ENCODE data around the gene PSD.
A peak's percentile ranks its signal among the peaks of the same experiment; 100 is the strongest.

Gene PSD

GRCh38 chr10:102394079-102394800 is 24.3 kb downstream of the PSD start (continued):
- TF ChIP-seq ZNF513 (tag by site-specific recombination; IDR thresholded peaks at IDR 0.05) (peak; percentile 50; the same call in 1 of the 2 replicates), ZNF274 (IDR thresholded peaks at IDR 0.05; ENCODE audit: low read length) (no peak), ZNF274 (tag by site-specific recombination; IDR thresholded peaks at IDR 0.05; ENCODE audit: borderline replicate concordance) (no peak), YY2 (tag by site-specific recombination; IDR thresholded peaks at IDR 0.05) (no peak), ZNF23 (tag by site-specific recombination; IDR thresholded peaks at IDR 0.05; ENCODE audit: borderline replicate concordance) (no peak), ZBTB10 (tag by site-specific recombination; IDR thresholded peaks at IDR 0.05) (peak; percentile 100), ZIC2 (tag by site-specific recombination; IDR thresholded peaks at IDR 0.05) (peak; percentile 87), ZNF114 (tag by site-specific recombination; IDR thresholded peaks at IDR 0.05) (no peak), ZNF433 (tag by site-specific recombination; IDR thresholded peaks at IDR 0.05; ENCODE audit: low read depth) (no peak)

- ChIA-PET POLR2A (interaction anchor here (1.1 to 2.4 kb wide), 3 partner anchors 27 to 85 kb away, joined by 3 to 8 read pairs (median 5); partner anchors contain the start of genes CUEDC2 and FBXL15), CTCF (interaction anchor here (0.6 to 4.5 kb wide), 33 partner anchors 10 to 1072 kb away, joined by 3 to 57 read pairs (median 4); partner anchors contain the start of genes CUEDC2 and FBXL15)
- Histone ChIP-seq H3K4me1 (ENCODE audit: control insufficient read depth, insufficient read depth, low read length) (peaks cover 5% of the 10 kb centered on the region; the same call in 1 of the 2 replicates), H3K9me3 (ENCODE audit: control insufficient read depth, insufficient read depth, low read depth, low read length) (no peaks in the 10 kb centered on the region), H3K4me3 (ENCODE audit: low read depth, low read length) (peak overlapping the region; percentile 58), H3K27ac (ENCODE audit: extremely low read depth, low read depth, low read length) (no peak overlapping the region; the same call in 1 of the 2 replicates), H3K36me3 (ENCODE audit: control insufficient read depth in 2 of 2, insufficient read depth in 1 of 2, low read length in 2 of 2) (peaks cover 0 to 11% of the 10 kb centered on the region in 2 experiments; a peak in 1 of 3 replicates)
- 0 out of 2 replicates have a peak, but pooled peaks have one; percentile 6 for TF ChIP-seq ZNF623 (tag by site-specific recombination; IDR thresholded peaks at IDR 0.05)
- no peak for TF ChIP-seq GLI4 (tag by site-specific recombination; IDR thresholded peaks at IDR 0.05)
Measured at GRCh38 chr10:102393411-102394078, 25.0 kb downstream of the PSD start.

GRCh38 chr10:102392306-102392705 is 26.3 kb downstream of the PSD start:
- no peak overlapping the region for H3K4me3 ChIP-seq (ENCODE audit: low read depth, low read length)
- peaks cover 5% of the 10 kb centered on the region; the same call in 1 of the 2 replicates for H3K4me1 ChIP-seq (ENCODE audit: control insufficient read depth, insufficient read depth, low read length)
- no peaks in the 10 kb centered on the region for H3K9me3 ChIP-seq (ENCODE audit: control insufficient read depth, insufficient read depth, low read depth, low read length)
- H3K27ac ChIP-seq (ENCODE audit: extremely low read depth, low read depth, low read length), result no peak overlapping the region
- no peak for TF ChIP-seq ZNF660 (tag by site-specific recombination; IDR thresholded peaks at IDR 0.05)
- TF ChIP-seq ZNF140 (tag by site-specific recombination; IDR thresholded peaks at IDR 0.05), result no peak
- no peak for TF ChIP-seq ZNF398 (tag by site-specific recombination; IDR thresholded peaks at IDR 0.05)
- TF ChIP-seq ZNF366 (tag by site-specific recombination; conservative IDR thresholded peaks at IDR 0.05), result no peak
- no peak for TF ChIP-seq TRIM28 (IDR thresholded peaks at IDR 0.05; ENCODE audit: borderline replicate concordance, low read length)
- no peak for TF ChIP-seq ZNF169 (tag by site-specific recombination; IDR thresholded peaks at IDR 0.05)
- TF ChIP-seq ZFHX2 (tag by site-specific recombination; conservative IDR thresholded peaks at IDR 0.05), result no peak
- TF ChIP-seq ZNF791 (tag by site-specific recombination; IDR thresholded peaks at IDR 0.05), result no peak
- no peak for TF ChIP-seq ZNF24 (tag by site-specific recombination; IDR thresholded peaks at IDR 0.05)
- ChIA-PET CTCF (interaction anchor here (0.7 to 3.4 kb wide), 7 partner anchors 9 to 191 kb away, joined by 3 to 41 read pairs (median 18); no protein-coding TSS in a partner anchor), POLR2A (interaction anchor here (0.5 kb wide), 1 partner anchor 26 kb away, joined by 5 read pairs; no protein-coding TSS in a partner anchor)
- H3K36me3 ChIP-seq (ENCODE audit: control insufficient read depth in 2 of 2, insufficient read depth in 1 of 2, low read length in 2 of 2), result peaks cover 0 to 4% of the 10 kb centered on the region in 2 experiments; a peak in 1 of 3 replicates

All from HEK293 (cell line).